GM19099 (cell line): Measurements from ENCODE around the gene KIRREL3.

Experiments
- POLR2A ChIP-seq: IDR thresholded peaks from 3 replicates; pipeline ENCODE4 v1.6.1; 2011; ENCODE audit warnings: low read depth; ENCODE audit not compliant: insufficient read length; ENCODE audit errors: extremely low read depth

The KIRREL3 gene

DNA sequence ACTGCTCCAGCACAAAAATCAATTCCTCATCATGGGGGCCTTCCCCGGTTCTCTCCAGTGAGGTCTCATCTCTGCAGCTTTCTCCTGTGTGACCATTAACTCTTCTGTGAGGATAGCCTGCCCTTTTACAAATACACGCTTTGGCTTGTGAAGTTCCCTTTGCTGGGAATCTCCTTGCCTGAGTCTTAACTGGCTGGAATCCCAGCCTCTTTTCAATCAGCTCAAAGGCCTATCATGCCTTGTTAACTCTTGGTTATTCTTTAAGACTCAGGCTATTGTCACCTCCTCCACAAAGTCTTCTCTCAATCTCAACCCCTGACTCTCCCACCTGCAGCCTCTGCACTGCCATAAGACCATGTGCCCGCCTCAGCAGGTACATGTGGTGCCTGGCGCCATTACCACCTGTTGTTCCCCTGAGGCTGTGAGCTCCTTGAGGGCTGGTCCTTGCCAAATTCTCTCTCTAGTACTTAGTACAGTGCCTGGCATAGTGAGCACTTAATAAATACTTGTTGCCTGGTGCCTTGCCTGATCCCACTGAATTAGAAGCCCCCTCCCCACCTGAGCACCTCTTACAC is 516.9 kb downstream of the KIRREL3 start:
- no peak for TF ChIP-seq POLR2A

DNA sequence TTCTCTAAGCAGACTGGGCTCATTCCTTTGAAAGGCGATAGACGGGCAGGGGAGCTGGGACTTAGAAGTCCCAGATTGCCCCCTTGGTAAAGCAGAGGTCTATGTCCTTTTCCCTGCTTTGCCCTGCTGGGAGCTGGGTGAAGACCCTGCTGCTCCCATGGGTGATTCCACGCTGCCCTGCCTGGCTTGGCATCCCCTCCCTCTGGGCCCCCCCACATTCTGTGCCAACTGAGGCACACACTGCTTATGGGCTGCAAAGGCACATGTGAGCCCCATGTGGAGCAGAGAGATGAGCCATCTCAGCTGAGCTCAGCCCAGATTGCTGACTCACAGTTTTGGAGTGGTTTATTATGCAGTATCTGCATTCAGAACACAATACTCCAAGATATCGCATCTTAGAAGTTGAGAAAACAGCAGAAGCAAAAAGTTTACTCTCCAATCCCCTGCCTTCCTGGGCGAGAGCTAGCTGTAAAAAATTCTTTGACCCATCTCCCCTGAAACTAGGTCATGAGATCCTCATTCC is 517.9 kb downstream of the KIRREL3 start:
- TF ChIP-seq POLR2A: no peak

DNA sequence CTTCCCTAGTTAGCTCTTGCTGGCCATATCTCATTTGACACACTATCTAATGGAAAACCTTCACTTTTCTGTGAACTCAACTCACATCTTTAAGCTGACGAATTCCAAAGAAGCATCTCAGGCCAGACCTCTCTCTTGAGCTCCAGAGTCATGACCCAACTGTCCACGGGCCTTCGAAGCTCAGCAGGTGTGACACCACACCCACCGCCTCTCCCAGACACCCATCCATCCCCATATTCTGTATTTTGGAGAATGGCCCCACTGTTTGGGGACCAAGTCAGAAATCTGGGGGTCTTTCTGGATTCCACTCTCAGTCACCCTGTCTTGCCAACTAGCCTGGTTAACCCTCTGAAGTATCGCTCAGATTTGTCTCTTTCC is 519.3 kb downstream of the KIRREL3 start:
- TF ChIP-seq POLR2A: no peak

DNA sequence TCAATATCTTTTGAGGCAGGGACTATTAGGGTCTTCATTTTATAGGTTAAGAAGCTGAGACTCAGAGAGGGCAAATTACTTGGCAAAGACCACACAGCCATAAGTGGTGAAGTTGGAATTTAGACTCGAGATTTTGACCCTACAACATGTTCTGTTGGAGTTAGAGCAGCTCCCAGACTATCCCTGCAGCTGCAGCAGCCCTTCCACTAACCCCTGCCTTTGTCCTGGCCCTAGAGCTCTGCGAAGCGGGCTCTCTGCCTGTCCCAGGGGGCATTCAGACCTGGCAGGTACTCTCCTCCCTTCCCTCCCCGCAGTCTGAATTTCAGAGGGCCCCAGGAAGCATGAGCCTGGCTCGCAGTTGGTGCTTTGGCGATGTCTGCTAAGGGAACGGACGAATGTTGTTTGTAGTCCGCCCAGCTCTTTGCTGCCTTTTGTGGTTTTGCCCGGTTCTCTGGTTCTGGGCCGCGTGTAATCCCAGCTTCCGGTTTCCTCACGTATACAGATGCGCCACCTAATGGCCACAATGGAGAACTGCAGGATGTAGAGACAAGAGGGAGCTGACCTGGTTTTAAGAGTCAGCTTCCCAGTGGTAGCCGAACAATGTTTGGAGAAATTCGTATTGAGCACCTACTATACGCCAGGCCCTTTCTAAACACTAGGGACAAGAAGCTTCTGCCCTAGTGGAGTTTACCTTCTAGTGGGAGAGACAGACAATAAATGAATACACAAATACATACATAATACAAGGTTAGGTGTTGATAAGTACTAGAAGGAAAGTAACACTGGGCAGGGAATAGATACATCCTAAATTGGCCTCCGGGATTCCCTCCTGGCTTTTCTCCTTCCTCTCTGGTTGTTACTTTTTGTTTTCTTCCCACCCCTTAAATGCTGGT is 519.9 kb downstream of the KIRREL3 start:
- TF ChIP-seq POLR2A: no peak

DNA sequence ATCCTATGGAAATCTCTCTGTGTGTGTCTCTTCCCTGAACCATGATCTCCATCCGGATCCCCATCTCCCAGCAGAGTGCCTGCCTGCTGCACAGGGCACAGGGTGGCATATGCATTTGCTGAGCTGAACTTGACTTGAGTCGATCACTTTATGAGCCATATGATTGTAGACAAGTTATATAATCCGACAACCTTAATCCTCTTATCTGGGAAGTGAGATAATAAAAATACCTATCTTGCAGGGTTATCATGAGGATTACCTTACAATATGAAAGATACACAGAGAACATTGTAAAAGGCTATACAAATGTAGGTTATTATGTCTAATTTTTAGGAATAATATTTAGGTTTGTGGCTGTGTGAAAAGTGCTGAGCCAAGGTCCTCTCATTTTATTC is 520.6 kb downstream of the KIRREL3 start:
- TF ChIP-seq POLR2A: no peak

DNA sequence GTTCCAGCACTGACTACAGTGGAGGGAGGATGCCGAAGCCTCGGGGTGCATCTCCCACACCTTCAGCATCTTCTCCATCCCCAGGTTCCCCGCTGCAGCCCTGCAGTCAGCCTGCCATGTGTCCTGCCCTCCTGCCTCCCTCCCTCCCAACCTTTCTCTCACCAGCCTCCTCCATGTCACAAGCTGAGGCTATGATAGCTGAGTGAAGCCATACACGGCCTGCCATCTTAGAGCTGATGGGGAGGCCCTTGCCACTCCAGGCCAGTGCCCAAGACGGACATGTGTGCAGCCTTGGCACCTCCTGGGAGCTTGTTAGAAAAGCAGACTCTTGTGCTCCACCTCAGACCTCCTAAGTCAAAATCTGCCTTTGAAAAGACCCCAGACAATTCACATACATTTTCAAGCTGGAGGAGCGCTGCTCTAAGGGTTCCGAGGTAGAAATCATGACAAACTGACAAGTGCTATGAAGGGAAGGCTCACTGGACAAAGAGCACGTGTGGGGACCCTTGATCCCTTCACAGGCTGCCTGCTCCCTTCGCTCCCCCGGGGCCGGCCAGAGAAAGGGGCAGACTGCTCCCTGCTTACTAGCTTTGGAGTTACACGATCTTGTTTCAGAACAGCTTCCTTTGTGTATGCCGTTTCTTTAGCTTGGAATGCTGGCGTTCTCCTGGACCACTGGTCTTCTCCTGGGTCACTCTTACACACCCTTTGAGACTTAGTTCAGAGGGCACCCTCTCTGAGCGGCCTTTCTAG is 521.2 kb downstream of the KIRREL3 start:
- TF ChIP-seq POLR2A: no peak

DNA sequence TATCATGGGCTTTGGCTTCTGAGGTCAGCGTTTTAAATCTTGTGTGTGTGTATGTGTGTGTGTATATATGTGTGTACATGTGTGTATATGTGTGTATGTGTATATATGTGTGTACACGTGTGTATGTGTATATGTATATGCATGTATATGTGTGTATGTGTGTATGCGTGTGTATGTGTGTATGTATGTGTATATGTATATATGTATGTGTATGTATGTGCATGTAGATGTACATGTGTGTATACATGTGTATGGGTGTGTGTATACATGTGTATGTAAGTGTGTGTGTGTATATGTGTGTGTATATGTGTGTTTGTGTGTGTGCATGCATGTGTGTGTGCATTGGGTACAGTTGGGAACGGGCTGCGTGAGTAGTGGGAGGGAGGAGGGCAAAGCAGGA is 522.1 kb downstream of the KIRREL3 start:
- TF ChIP-seq POLR2A: no peak

DNA sequence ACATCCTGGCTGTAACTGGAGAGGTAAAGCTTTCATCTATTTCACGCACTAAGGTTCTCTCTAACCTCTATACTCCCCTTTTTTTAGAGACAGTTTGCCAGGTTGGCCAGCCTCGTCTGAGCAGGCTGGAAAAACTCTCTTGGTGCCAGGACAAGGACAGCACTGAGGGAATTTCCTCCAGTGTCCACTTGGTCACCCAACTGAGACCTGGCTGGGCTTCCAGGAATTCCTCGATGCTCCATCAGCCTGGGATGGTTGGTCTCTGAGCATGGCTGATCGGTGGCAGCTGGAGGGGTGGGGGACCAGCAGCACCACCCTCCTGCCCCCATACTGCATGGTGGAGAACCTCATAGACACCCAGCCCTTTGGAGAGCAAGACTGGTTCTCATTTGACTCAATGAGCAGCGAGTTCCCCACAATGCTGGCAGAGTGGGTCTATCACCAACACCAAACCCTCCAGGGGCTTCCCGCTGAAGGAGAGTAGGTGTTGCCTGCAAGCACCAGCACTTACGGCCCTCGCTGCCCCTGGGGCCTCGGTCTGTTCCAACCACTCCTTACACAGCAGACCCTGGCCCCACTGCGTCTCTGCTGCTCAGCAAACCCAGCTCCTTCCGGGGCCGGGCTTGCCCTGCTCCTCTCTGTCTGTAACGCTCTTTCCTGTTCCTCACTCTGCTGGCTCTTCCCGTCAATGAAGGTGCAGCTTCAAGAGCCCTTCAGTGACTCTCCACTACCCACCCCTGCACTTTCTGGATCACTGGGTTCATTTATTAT is 522.9 kb downstream of the KIRREL3 start:
- no peak for TF ChIP-seq POLR2A

DNA sequence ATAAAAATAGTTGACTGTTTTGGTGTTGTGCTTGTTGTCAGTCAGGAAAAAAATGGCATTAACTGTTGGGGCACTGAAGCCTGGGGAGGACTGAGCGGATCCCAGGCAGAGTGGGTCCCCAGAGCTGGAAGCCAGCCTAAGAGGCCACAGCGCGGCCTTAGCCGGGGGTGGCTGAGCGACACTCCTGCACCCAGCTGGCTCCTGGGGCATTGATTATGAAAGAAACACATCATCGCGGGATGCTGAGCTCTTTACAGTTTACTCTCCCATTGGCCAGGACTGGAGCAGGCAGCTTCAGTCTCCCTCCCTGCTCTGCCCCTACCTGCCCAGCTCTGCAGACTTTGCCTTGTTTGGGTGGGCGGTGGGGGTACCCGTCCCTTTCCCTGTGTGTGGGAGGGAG is 523.6 kb downstream of the KIRREL3 start:
- TF ChIP-seq POLR2A: no peak

DNA sequence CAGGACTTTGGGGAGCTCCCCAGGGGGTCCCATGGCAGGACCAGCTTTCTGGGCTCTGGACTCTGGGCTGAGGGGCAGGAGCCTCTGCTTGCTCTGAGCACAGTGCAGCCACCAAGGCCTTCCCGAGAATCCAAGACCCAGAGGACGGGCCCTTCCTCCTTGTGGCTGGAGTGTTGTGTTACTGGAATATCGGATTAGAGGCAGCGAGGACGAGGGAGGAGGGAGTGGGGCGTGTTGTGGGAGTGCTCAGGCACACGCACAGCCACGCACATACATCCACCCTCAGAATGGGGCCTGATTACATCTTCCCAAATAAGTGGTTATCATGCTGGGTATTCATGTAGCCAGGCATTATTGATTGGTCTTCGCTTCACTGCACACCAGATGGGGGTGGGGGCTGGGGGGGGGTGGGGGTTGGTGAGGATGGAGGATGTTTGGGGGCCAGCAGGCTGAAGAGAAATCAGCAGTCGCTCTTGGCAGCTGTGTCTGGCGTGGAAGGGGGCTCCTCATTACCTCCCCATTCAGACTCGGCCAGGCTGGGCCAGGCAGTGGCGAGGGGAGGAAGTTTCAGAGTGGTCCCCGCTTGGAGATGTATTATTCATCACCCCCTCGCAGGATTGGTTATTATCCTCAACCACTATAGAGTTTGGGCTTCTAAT is 524.2 kb downstream of the KIRREL3 start:
- no peak for TF ChIP-seq POLR2A

DNA sequence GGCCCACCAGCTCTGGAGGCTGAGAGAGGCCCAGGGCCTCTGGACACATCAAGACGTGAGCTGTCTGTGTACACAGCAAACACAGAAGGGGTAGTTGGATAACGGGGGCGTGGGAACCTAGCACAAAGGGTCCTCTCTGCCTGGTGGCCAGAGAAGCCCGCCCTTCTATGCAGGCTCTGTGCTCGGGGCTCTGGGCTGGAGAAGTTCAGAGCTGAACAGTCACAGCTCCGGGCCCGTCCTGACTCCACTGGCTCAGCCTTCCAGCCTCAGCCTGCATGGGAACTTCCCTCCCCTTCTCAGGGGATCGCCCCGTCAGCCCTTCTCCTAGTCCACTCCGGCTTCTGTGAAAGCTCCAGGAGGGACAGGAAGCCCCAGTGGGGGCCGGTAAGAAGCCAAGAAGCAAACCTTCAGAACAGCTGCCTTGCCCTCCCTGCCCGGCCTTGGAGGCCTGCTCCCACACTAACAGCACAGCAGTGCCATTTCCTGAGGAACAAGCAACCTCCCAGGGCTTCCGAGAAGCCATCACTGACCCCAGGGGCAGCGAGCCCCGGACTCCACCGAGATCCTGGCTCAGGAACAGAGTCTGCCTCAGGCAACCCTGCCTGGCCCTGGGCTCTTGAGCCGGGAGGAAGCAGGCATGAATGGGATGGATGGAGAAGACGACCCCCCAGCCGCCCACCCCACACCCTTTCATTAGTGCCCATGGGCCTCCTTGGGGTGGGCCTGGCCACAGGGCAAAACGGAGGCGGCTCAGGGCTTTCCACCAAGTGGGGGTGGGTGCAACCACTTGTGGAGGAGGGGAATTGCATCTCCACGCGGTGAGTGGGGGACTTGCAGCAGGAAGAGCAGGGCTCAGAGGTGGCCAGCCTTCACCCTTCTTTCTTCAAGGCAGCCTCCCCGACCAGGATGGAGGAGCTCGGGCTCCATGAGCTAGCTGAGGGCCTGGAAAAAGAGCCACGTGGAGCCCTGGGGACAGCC is 525.3 kb downstream of the KIRREL3 start:
- TF ChIP-seq POLR2A: no peak

DNA sequence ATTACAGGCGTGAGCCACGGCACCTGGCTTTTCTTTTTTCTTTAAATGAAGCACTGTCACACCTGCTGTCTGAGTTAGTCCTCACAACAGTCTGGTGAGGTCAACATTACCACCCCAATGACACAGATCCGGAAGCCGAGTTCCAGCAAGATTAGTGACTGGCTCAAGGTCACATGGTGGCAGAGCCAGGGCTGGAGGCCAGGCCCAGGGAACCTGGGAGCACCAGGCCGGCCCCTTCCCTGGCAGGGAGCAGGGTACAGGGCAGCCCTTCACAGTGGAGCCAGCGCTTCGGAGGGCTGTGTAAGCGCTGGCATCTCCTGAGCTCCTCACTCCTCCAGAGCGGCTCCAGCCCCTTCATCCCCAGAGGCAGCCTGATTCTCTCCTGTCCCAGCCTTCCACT is 526.4 kb downstream of the KIRREL3 start:
- TF ChIP-seq POLR2A: no peak

DNA sequence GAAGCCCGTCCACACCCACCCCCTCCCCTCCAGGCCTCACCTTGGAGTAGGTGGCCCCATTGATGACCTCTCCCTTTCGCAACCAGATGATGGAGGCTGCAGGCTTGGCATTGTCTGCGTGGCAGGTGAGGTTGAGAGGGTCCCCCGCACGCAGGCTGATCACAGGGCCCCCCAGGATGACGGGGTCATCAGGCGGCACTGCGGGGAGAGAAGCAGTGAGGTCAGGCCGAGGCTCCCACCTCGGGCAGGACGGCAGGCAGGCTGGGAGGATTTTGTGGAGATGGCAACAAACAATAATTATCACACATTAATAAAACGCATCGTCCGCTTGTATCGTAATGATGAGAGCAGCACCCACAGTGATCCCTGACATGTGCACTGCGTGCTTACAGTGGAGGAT is 527.3 kb downstream of the KIRREL3 start:
- TF ChIP-seq POLR2A: no peak
